Placental epithelial cell (primary cell): ENCODE measurements around the gene SIDT2. TPM values are rescaled to one million over a fixed set of nuclear protein-coding genes. Genes with fewer than 3 reads are reported as not detected.

ENCODE experiments used
- total RNA-seq: library from RNA; depleted of rRNA; stranded (reverse); fragments of >200 nt; gene quantifications from 2 replicates; pipeline ENCODE4 v1.2.3, GENCODE V29; 2012

Gene SIDT2
- 17.0 and 22.8 TPM in 2 replicates for total RNA-seq

GRCh38 chr11:117178210-117179034, at the start of gene SIDT2:
TSS of gene SIDT2 (plus strand) at chr11:117178743. CDS start at chr11:117179264, 521 bp downstream.

GRCh38 chr11:117143871-117144476, 34.6 kb upstream of the SIDT2 start, which contains the start of gene PAFAH1B2:
TSS of gene PAFAH1B2 (plus strand) at chr11:117144287. CDS start at chr11:117152448, 8,161 bp downstream.

GRCh38 chr11:117199053-117199915, 20.7 kb downstream of the SIDT2 start, which contains the start of gene TAGLN:
TSS of gene TAGLN (plus strand) at chr11:117199370. CDS start at chr11:117203014, 3,644 bp downstream.

GRCh38 chr11:117231842-117232091, 53.2 kb downstream of the SIDT2 start, which contains the start of gene PCSK7:
TSS of gene PCSK7 (minus strand) at chr11:117232073. CDS start at chr11:117229844, 2,229 bp downstream.

GRCh38 chr11:117232092-117232878, 53.7 kb downstream of the SIDT2 start, which contains the start of gene RNF214:
TSS of gene RNF214 (plus strand) at chr11:117232671. CDS start at chr11:117234273, 1,602 bp downstream.

Other genes starting within 250 kb of the SIDT2 start
- 9.5 and 11.8 TPM in 2 replicates for gene SIK3, start 80.3 kb upstream of the SIDT2 start, total RNA-seq
- 126 and 206 TPM in 2 replicates for gene PAFAH1B2, start 34.5 kb upstream of the SIDT2 start, total RNA-seq
- gene TAGLN, start 20.6 kb downstream of the SIDT2 start, total RNA-seq = 61.6 and 1,293 TPM in 2 replicates
- 33.8 and 49.0 TPM in 2 replicates for gene PCSK7, start 53.3 kb downstream of the SIDT2 start, total RNA-seq
- 12.3 and 14.1 TPM in 2 replicates for gene RNF214, start 53.9 kb downstream of the SIDT2 start, total RNA-seq
- 4.3 and 4.7 TPM in 2 replicates for gene BACE1-AS, start 112.6 kb downstream of the SIDT2 start, total RNA-seq
- gene BACE1, start 137.5 kb downstream of the SIDT2 start, total RNA-seq = 25.1 and 28.8 TPM in 2 replicates
- gene CEP164, start 149.1 kb downstream of the SIDT2 start, total RNA-seq = 26.2 and 27.9 TPM in 2 replicates